K562 (cell line): ENCODE data around the gene NUP88. TPM values are rescaled to one million over a fixed set of nuclear protein-coding genes. Genes with fewer than 3 reads are reported as not detected.

Source experiments
- ATF6 ChIP-seq: sonication (generic); formaldehyde crosslinking; IDR thresholded peaks from 2 replicates; pipeline ENCODE4 v1.4.0; 2020; ENCODE audit warnings: mild to moderate bottlenecking, missing genetic modification reagents
- CAMTA2 ChIP-seq: fragments of 250-450 bp; sonication (Bioruptor Pico); conservative IDR thresholded peaks from 2 replicates; pipeline ENCODE4 v1.5.1; 2022
- CHD4 ChIP-seq: fragments of 200-600 bp; sonication (generic); IDR thresholded peaks from 3 replicates; pipeline ENCODE4 v1.6.1; 2012; ENCODE audit warnings: low read depth, mild to moderate bottlenecking, mixed read lengths, low read length, inconsistent platforms; ENCODE audit not compliant: insufficient read depth, insufficient replicate concordance, poor library complexity, severe bottlenecking
- KLF1 ChIP-seq: fragments of 450-650 bp; IDR thresholded peaks from 2 replicates; pipeline ENCODE4 v1.6.1; 2016; ENCODE audit warnings: missing genetic modification characterization, missing compliant biosample characterization
- MYNN ChIP-seq, 2 experiments: sonication (generic); formaldehyde crosslinking in 1 of 2; IDR thresholded peaks; 2 replicates each; pipeline versions ENCODE4 v1.5.0 to v1.6.1; 2016 to 2020; ENCODE audit warnings: antibody characterized with exemption in 1 of 2, missing genetic modification reagents in 1 of 2
- SMARCC2 ChIP-seq: fragments of 450-650 bp; IDR thresholded peaks from 2 replicates; pipeline ENCODE4 v1.6.1; 2017; ENCODE audit warnings: antibody characterized with exemption, moderate library complexity, mild to moderate bottlenecking, low read depth
- TCF15 ChIP-seq: fragments of 250-450 bp; sonication (Bioruptor Pico); IDR thresholded peaks from 2 replicates; pipeline ENCODE4 v1.8.0; 2022; ENCODE audit warnings: moderate library complexity, mild to moderate bottlenecking, inconsistent platforms
- ZBTB9 ChIP-seq: fragments of 450-650 bp; formaldehyde crosslinking; IDR thresholded peaks from 2 replicates; pipeline ENCODE4 v1.4.0; 2020; ENCODE audit warnings: mild to moderate bottlenecking, moderate library complexity
- ZNF274 ChIP-seq: IDR thresholded peaks from 2 replicates; pipeline ENCODE4 v1.6.1; 2011; ENCODE audit warnings: low read depth, mild to moderate bottlenecking, low read length, moderate library complexity, borderline replicate concordance
- ZNF316 ChIP-seq: fragments of 450-650 bp; IDR thresholded peaks from 2 replicates; pipeline ENCODE4 v1.6.1; 2016
- ZNF431 ChIP-seq: sonication (generic); formaldehyde crosslinking; IDR thresholded peaks from 2 replicates; pipeline ENCODE4 v1.8.0; 2022; ENCODE audit warnings: mild to moderate bottlenecking, missing genetic modification reagents
- ZNF696 ChIP-seq: fragments of 250-450 bp; sonication (Bioruptor Pico); conservative IDR thresholded peaks from 2 replicates; pipeline ENCODE4 v1.4.0; 2020; ENCODE audit warnings: mild to moderate bottlenecking, moderate library complexity
- polyA plus RNA-seq, 8 experiments: library from polyadenylated mRNA; depleted of rRNA in 4 of 8; stranded (reverse) in 5 of 8; unstranded in 3 of 8; fragments of >200 nt; fragmentation: Nextera tagmentation in 2 of 8; fragmentation: Illumina TruSeq in 1 of 8; extraction: Ambion mirVana in 2 of 8; extraction: Trizol in 1 of 8; gene quantifications; 2 replicates each; pipeline versions ENCODE4 v1.2.1 to v1.2.3, GENCODE V29; 2011 to 2014; ENCODE audit warnings: inconsistent platforms in 1 of 8, missing spikeins in 1 of 8
- total RNA-seq, 7 experiments: library from RNA; depleted of rRNA in 6 of 7; stranded (reverse); fragments of >200 nt in 6 of 7; fragmentation: Illumina TruSeq in 2 of 7; extraction: Trizol in 2 of 7; gene quantifications; 2 replicates each; pipeline versions ENCODE4 v1.2.1 to v1.2.3, GENCODE V29; 2011 to 2021; ENCODE audit warnings: low replicate concordance in 1 of 7
- TF ChIP-seq, protein P1 (sequence below): fragments of 250-450 bp; sonication (Bioruptor Pico); IDR thresholded peaks from 2 replicates; pipeline ENCODE4 v1.8.0; 2022; ENCODE audit warnings: inconsistent platforms
- TF ChIP-seq, protein P2 (sequence below): sonication (generic); formaldehyde crosslinking; IDR thresholded peaks from 2 replicates; pipeline ENCODE4 v1.8.1; 2023; ENCODE audit warnings: mild to moderate bottlenecking, missing genetic modification reagents, moderate library complexity

Gene NUP88
- total and polyA plus RNA-seq, 9 of the 15 experiments (the other 6 are each of a cell fraction or from before 2014, with no cell fraction given), result 59.9 to 160 (median 119) TPM

DNA sequence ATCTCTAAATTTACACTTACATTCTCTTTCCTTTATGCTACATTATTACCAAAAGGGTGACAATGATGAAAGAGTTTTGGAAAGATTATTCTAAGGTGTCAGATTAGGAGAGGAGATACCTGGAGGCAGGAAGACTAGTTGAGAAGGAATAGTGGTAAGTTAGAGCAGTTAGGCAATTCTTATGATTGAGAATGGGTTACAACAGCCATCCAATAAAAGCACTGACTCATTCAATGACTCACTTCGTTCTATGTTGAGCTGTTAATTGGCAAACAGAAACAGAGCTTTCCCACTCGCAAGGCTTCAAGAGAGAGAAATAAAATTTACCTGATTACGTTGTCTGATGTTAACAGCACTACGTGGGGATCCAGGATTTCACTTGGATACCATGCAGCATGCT lies 5.8 kb downstream of the NUP88 start (continued):
- TF ChIP-seq SMARCC2, result peak; percentile 31; the same call in 1 of the 2 replicates
- no peak for TF ChIP-seq ZNF431 (CRISPR knock-in tag)
- no peak for TF ChIP-seq ZBTB9 (CRISPR knock-in tag)
- TF ChIP-seq TCF15 (CRISPR knock-in tag), result no peak
- TF ChIP-seq MYNN (IDR thresholded peaks at IDR 0.05), result no peak
- no peak for TF ChIP-seq MYNN (CRISPR knock-in tag; IDR thresholded peaks at IDR 0.05)
- TF ChIP-seq ZNF316, result peak; percentile 55; the same call in 1 of the 2 replicates
- TF ChIP-seq ZNF696 (CRISPR knock-in tag), result no peak
- TF ChIP-seq ATF6, result no peak
- no peak for TF ChIP-seq KLF1 (tag)
- TF ChIP-seq, protein P1, sequence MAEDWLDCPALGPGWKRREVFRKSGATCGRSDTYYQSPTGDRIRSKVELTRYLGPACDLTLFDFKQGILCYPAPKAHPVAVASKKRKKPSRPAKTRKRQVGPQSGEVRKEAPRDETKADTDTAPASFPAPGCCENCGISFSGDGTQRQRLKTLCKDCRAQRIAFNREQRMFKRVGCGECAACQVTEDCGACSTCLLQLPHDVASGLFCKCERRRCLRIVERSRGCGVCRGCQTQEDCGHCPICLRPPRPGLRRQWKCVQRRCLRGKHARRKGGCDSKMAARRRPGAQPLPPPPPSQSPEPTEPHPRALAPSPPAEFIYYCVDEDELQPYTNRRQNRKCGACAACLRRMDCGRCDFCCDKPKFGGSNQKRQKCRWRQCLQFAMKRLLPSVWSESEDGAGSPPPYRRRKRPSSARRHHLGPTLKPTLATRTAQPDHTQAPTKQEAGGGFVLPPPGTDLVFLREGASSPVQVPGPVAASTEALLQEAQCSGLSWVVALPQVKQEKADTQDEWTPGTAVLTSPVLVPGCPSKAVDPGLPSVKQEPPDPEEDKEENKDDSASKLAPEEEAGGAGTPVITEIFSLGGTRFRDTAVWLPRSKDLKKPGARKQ (CRISPR knock-in tag), result no peak
- no peak for TF ChIP-seq ZNF274
- TF ChIP-seq CAMTA2 (CRISPR knock-in tag), result no peak
- no peak for TF ChIP-seq CHD4
- TF ChIP-seq, protein P2, sequence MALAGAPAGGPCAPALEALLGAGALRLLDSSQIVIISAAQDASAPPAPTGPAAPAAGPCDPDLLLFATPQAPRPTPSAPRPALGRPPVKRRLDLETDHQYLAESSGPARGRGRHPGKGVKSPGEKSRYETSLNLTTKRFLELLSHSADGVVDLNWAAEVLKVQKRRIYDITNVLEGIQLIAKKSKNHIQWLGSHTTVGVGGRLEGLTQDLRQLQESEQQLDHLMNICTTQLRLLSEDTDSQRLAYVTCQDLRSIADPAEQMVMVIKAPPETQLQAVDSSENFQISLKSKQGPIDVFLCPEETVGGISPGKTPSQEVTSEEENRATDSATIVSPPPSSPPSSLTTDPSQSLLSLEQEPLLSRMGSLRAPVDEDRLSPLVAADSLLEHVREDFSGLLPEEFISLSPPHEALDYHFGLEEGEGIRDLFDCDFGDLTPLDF (CRISPR knock-in tag), result no peak
